Measurements from ENCODE around the gene CMTR2. TPM values are rescaled to one million over a fixed set of nuclear protein-coding genes. Genes with fewer than 3 reads are reported as not detected.
"Not testable (repeated sequence)": the region's sequence is repeated elsewhere in the genome, so short reads cannot be mapped to it uniquely, and the experiment has no call there.

Gene CMTR2
- total and polyA plus RNA-seq, 2 donors (not counting 1 experiment from before 2014, with no cell fraction given), result 10.1 to 41.3 TPM

- H3K9me3 ChIP-seq (ENCODE audit: control extremely low read depth in 1 of 3, control insufficient read depth in 2 of 3, insufficient read depth in 1 of 3, low read length in 2 of 3), result peaks cover 0 to 2% (median 0%) of the 10 kb centered on the region in 3 donors
- no peaks in the 10 kb centered on the region for H4K20me1 ChIP-seq (ENCODE audit: control insufficient read depth, insufficient read depth, low read length, poor library complexity, severe bottlenecking)
- H3K79me2 ChIP-seq (ENCODE audit: control insufficient read depth, insufficient read depth, low read length), result no peaks in the 10 kb centered on the region
- no peaks in the 10 kb centered on the region for H3K36me3 ChIP-seq (replicated peaks in 1 of 2; ENCODE audit: control extremely low read depth in 1 of 2, control insufficient read depth in 1 of 2, extremely low read depth in 1 of 2, insufficient read depth in 2 of 2, low read length in 1 of 2)
- no peak overlapping the region for H3K4me2 ChIP-seq (replicated peaks; ENCODE audit: low read depth, low read length, poor library complexity, severe bottlenecking)
- no peak overlapping the region for H3K27ac ChIP-seq (ENCODE audit: low read length in 2 of 2)
- ATAC-seq (ENCODE audit: low read depth) (no peak), DNase-seq (no peak)
- H3K4me3 ChIP-seq (ENCODE audit: control extremely low read depth in 1 of 5, extremely low read depth in 1 of 5, insufficient read depth in 1 of 5, low read depth in 2 of 5, low read length in 4 of 5), result no peak overlapping the region
- CTCF ChIA-PET, result interaction anchor here (1.4 kb wide), 1 partner anchor 18 kb away, joined by 3 read pairs; no protein-coding TSS in a partner anchor
- Mint-ChIP-seq H3K27me3 (peaks cover 50% of the 10 kb centered on the region), H3K4me1 (no peaks in the 10 kb centered on the region), H3K9me3 (ENCODE audit: insufficient read depth) (no peaks in the 10 kb centered on the region), H3K27ac (no peak overlapping the region), H3K4me3 (no peak overlapping the region)
- intact Hi-C loops (cut with micrococcal nuclease), result no loop called here
- WGBS (ENCODE audit: insufficient coverage), result 100% methylated on average over 1 of the region's 1 CpG
- H3K9ac ChIP-seq (ENCODE audit: low read length), result no peak overlapping the region
- H3K27me3 ChIP-seq (replicated peaks in 1 of 4; ENCODE audit: control extremely low read depth in 1 of 4, control insufficient read depth in 3 of 4, insufficient read depth in 4 of 4, low read length in 3 of 4), result peaks cover 0 to 18% (median 11%) of the 10 kb centered on the region in 4 experiments
- POLR2A ChIA-PET, result no interaction called here
- H3K4me1 ChIP-seq (ENCODE audit: control insufficient read depth in 2 of 2, insufficient read depth in 2 of 2, low read length in 2 of 2), result no peaks in the 10 kb centered on the region
- no peak overlapping the region for H2AFZ ChIP-seq (ENCODE audit: insufficient read depth, low read depth, low read length, poor library complexity, severe bottlenecking)
- TF ChIP-seq CTCF (IDR thresholded peaks at IDR 0.05) (no peak), EZH2 (IDR thresholded peaks at IDR 0.05; ENCODE audit: borderline replicate concordance, insufficient read depth, low read depth, low read length, poor library complexity, severe bottlenecking) (no peak)
Observed at GRCh38 chr16:71295950-71296349, 6.7 kb upstream of the CMTR2 start.

GRCh38 chr16:71293919-71294318 lies 4.7 kb upstream of the CMTR2 start:
- Histone ChIP-seq H4K20me1 (ENCODE audit: control insufficient read depth, insufficient read depth, low read length, poor library complexity, severe bottlenecking) (no peaks in the 10 kb centered on the region), H3K27ac (ENCODE audit: low read length in 2 of 2) (no peak overlapping the region), H3K4me1 (ENCODE audit: control insufficient read depth in 2 of 2, insufficient read depth in 2 of 2, low read length in 2 of 2) (peaks cover 5 to 8% of the 10 kb centered on the region in 2 donors), H3K9ac (ENCODE audit: low read length) (no peak overlapping the region), H3K36me3 (replicated peaks in 1 of 2; ENCODE audit: control extremely low read depth in 1 of 2, control insufficient read depth in 1 of 2, extremely low read depth in 1 of 2, insufficient read depth in 2 of 2, low read length in 1 of 2) (no peaks in the 10 kb centered on the region), H2AFZ (ENCODE audit: insufficient read depth, low read depth, low read length, poor library complexity, severe bottlenecking) (no peak overlapping the region), H3K4me3 (ENCODE audit: control extremely low read depth in 1 of 5, extremely low read depth in 1 of 5, insufficient read depth in 1 of 5, low read depth in 2 of 5, low read length in 4 of 5) (no peak overlapping the region), H3K27me3 (replicated peaks in 1 of 4; ENCODE audit: control extremely low read depth in 1 of 4, control insufficient read depth in 3 of 4, insufficient read depth in 4 of 4, low read length in 3 of 4) (peaks cover 0 to 14% (median 10%) of the 10 kb centered on the region in 4 experiments), H3K4me2 (replicated peaks; ENCODE audit: low read depth, low read length, poor library complexity, severe bottlenecking) (no peak overlapping the region), H3K9me3 (ENCODE audit: control extremely low read depth in 1 of 3, control insufficient read depth in 2 of 3, insufficient read depth in 1 of 3, low read length in 2 of 3) (peaks cover 0 to 2% (median 0%) of the 10 kb centered on the region in 3 donors), H3K79me2 (ENCODE audit: control insufficient read depth, insufficient read depth, low read length) (peaks cover 2% of the 10 kb centered on the region)
- intact Hi-C loops (cut with micrococcal nuclease), result no loop called here
- no peak overlapping the region for H3K4me3 Mint-ChIP-seq
- TF ChIP-seq EZH2 (IDR thresholded peaks at IDR 0.05; ENCODE audit: borderline replicate concordance, insufficient read depth, low read depth, low read length, poor library complexity, severe bottlenecking), result no peak
- TF ChIP-seq CTCF (IDR thresholded peaks at IDR 0.05), result no peak
- ChIA-PET CTCF (no interaction called here), POLR2A (no interaction called here)
- H3K9me3 Mint-ChIP-seq (ENCODE audit: insufficient read depth), result no peaks in the 10 kb centered on the region
- H3K27ac Mint-ChIP-seq, result no peak overlapping the region
- no CpG with 5 or more reads among the region's 1 CpG for WGBS (ENCODE audit: insufficient coverage)
- H3K4me1 Mint-ChIP-seq, result peaks cover 9% of the 10 kb centered on the region
- no peak for ATAC-seq (ENCODE audit: low read depth)
- H3K27me3 Mint-ChIP-seq, result peaks cover 36% of the 10 kb centered on the region
- DNase-seq, result no peak

GRCh38 chr16:71292095-71292494 lies 2.9 kb upstream of the CMTR2 start:
- CTCF ChIA-PET; H2AFZ ChIP-seq (ENCODE audit: insufficient read depth, low read depth, low read length, poor library complexity, severe bottlenecking): not testable (repeated sequence)

More at GRCh38 chr16:71292095-71292494, 2.9 kb upstream of the CMTR2 start:
- H3K9me3 ChIP-seq (ENCODE audit: control extremely low read depth in 1 of 3, control insufficient read depth in 2 of 3, insufficient read depth in 1 of 3, low read length in 2 of 3); H3K4me3 ChIP-seq (ENCODE audit: control extremely low read depth in 1 of 5, extremely low read depth in 1 of 5, insufficient read depth in 1 of 5, low read depth in 2 of 5, low read length in 4 of 5); POLR2A ChIA-PET; H3K4me2 ChIP-seq (replicated peaks; ENCODE audit: low read depth, low read length, poor library complexity, severe bottlenecking); H3K9ac ChIP-seq (ENCODE audit: low read length); ATAC-seq (ENCODE audit: low read depth); H3K27ac ChIP-seq (ENCODE audit: low read length in 2 of 2); DNase-seq; H4K20me1 ChIP-seq (ENCODE audit: control insufficient read depth, insufficient read depth, low read length, poor library complexity, severe bottlenecking); H3K36me3 ChIP-seq (replicated peaks in 1 of 2; ENCODE audit: control extremely low read depth in 1 of 2, control insufficient read depth in 1 of 2, extremely low read depth in 1 of 2, insufficient read depth in 2 of 2, low read length in 1 of 2); H3K9me3 Mint-ChIP-seq (ENCODE audit: insufficient read depth); intact Hi-C loops (cut with micrococcal nuclease); H3K27ac Mint-ChIP-seq; H3K4me3 Mint-ChIP-seq; H3K79me2 ChIP-seq (ENCODE audit: control insufficient read depth, insufficient read depth, low read length): not testable (repeated sequence)
- Mint-ChIP-seq H3K4me1 (peaks cover 24% of the 10 kb centered on the region), H3K27me3 (peaks cover 24% of the 10 kb centered on the region)
- Histone ChIP-seq H3K4me1 (ENCODE audit: control insufficient read depth in 2 of 2, insufficient read depth in 2 of 2, low read length in 2 of 2) (peaks cover 14 to 16% of the 10 kb centered on the region in 2 donors), H3K27me3 (replicated peaks in 1 of 4; ENCODE audit: control extremely low read depth in 1 of 4, control insufficient read depth in 3 of 4, insufficient read depth in 4 of 4, low read length in 3 of 4) (peaks cover 0 to 12% (median 9%) of the 10 kb centered on the region in 4 experiments)
- no CpG with 5 or more reads among the region's 3 CpGs for WGBS (ENCODE audit: insufficient coverage)

All from B cell (primary cell).